HT-29 (cell line): Measurements from ENCODE around the gene NMB. TPM values are rescaled to one million over a fixed set of nuclear protein-coding genes. Genes with fewer than 3 reads are reported as not detected.
"Not testable (repeated sequence)": the region's sequence is repeated elsewhere in the genome, so short reads cannot be mapped to it uniquely, and the experiment has no call there.

Source experiments
- DNase-seq: peaks from one replicate; pipeline ENCODE4 v3.0.0-alpha.2; 2015; ENCODE audit warnings: low spot score
- total RNA-seq: library from RNA; depleted of rRNA; stranded (reverse); fragments of >200 nt; shearing (Covaris generic); gene quantifications from 2 replicates; pipeline ENCODE4 v1.2.3, GENCODE V29; 2014

The NMB gene
- total RNA-seq, 1 experiment from 2014 or later = 96.2 TPM

- no peak for DNase-seq
Observed at GRCh38 chr15:84656972-84657371, 1.0 kb downstream of the NMB start.

GRCh38 chr15:84654689-84655453, 3.1 kb downstream of the NMB start:
- DNase-seq = peak; percentile 93

GRCh38 chr15:84653910-84654688, 3.9 kb downstream of the NMB start, which contains the start of gene WDR73:
Gene WDR73, minus strand, starts transcription at chr15:84654283. Its CDS starts 9 bp downstream, at chr15:84654274.
- DNase-seq = peak; percentile 98

- DNase-seq = no peak
Observed at GRCh38 chr15:84653584-84653909, 4.5 kb downstream of the NMB start.

GRCh38 chr15:84649706-84650105, 8.3 kb downstream of the NMB start:
- no peak for DNase-seq

GRCh38 chr15:84648539-84648938, 9.5 kb downstream of the NMB start:
- no peak for DNase-seq

- no peak for DNase-seq
Observed at GRCh38 chr15:84647726-84648125, 10.3 kb downstream of the NMB start.

- no peak for DNase-seq
Observed at GRCh38 chr15:84645997-84646396, 12.0 kb downstream of the NMB start.

- no peak for DNase-seq
Observed at GRCh38 chr15:84645496-84645895, 12.5 kb downstream of the NMB start.

- DNase-seq = no peak
Observed at GRCh38 chr15:84643838-84644237, 14.2 kb downstream of the NMB start.

GRCh38 chr15:84642640-84643039, 15.4 kb downstream of the NMB start:
- DNase-seq = not testable (repeated sequence)

GRCh38 chr15:84641871-84642270, 16.1 kb downstream of the NMB start:
- DNase-seq = not testable (repeated sequence)

GRCh38 chr15:84638103-84638502, 19.9 kb downstream of the NMB start:
- peak; percentile 69 for DNase-seq

- DNase-seq = no peak
Observed at GRCh38 chr15:84634228-84634837, 23.7 kb downstream of the NMB start.

- DNase-seq = peak; percentile 85
Observed at GRCh38 chr15:84633311-84634227, 24.4 kb downstream of the NMB start.

GRCh38 chr15:84631706-84632272, 26.2 kb downstream of the NMB start:
- no peak for DNase-seq

- no peak for DNase-seq
Observed at GRCh38 chr15:84629033-84629432, 29.0 kb downstream of the NMB start.

GRCh38 chr15:84625123-84625522, 32.9 kb downstream of the NMB start:
- no peak for DNase-seq

GRCh38 chr15:84624359-84624758, 33.6 kb downstream of the NMB start:
- no peak for DNase-seq

GRCh38 chr15:84621358-84621979, 36.5 kb downstream of the NMB start:
- no peak for DNase-seq

- DNase-seq = no peak
Observed at GRCh38 chr15:84620626-84621025, 37.4 kb downstream of the NMB start.
